ENCODE data around the gene CLCN5. TPM values are rescaled to one million over a fixed set of nuclear protein-coding genes. Genes with fewer than 3 reads are reported as not detected.

Gene CLCN5
- total RNA-seq, 2 donors from 2014 or later = 6.3 to 9.6 TPM

DNA sequence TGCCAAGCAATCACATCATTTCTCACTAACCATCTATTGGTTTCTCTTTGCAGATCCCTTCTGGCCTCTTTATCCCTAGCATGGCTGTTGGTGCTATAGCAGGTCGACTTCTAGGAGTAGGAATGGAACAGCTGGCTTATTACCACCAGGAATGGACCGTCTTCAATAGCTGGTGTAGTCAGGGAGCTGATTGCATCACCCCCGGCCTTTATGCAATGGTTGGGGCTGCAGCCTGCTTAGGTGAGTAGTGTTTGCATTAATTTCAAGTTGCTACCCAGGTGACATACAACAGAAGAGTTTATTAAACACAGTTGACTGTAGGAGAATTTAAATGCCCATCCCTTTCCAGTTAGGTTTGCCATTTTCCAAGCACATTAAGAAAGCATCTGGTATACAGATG is 166.2 kb downstream of the CLCN5 start:
- Histone ChIP-seq H3K36me3 (no peaks in the 10 kb centered on the region), H3K9me3 (no peaks in the 10 kb centered on the region), H3K4me3 (no peak overlapping the region), H3K27ac (no peak overlapping the region), H3K4me1 (ENCODE audit: control insufficient read depth in 1 of 2, low read depth in 2 of 2) (no peaks in the 10 kb centered on the region), H3K27me3 (replicated peaks; ENCODE audit: insufficient read depth) (no peaks in the 10 kb centered on the region)
- TF ChIP-seq, protein P1, sequence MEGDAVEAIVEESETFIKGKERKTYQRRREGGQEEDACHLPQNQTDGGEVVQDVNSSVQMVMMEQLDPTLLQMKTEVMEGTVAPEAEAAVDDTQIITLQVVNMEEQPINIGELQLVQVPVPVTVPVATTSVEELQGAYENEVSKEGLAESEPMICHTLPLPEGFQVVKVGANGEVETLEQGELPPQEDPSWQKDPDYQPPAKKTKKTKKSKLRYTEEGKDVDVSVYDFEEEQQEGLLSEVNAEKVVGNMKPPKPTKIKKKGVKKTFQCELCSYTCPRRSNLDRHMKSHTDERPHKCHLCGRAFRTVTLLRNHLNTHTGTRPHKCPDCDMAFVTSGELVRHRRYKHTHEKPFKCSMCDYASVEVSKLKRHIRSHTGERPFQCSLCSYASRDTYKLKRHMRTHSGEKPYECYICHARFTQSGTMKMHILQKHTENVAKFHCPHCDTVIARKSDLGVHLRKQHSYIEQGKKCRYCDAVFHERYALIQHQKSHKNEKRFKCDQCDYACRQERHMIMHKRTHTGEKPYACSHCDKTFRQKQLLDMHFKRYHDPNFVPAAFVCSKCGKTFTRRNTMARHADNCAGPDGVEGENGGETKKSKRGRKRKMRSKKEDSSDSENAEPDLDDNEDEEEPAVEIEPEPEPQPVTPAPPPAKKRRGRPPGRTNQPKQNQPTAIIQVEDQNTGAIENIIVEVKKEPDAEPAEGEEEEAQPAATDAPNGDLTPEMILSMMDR (IDR thresholded peaks at IDR 0.05) = no peak
- no peak for DNase-seq (ENCODE audit: low spot score)
- no peak for ATAC-seq (ENCODE audit: insufficient number of reproducible peaks, low FRiP score, low read depth)

DNA sequence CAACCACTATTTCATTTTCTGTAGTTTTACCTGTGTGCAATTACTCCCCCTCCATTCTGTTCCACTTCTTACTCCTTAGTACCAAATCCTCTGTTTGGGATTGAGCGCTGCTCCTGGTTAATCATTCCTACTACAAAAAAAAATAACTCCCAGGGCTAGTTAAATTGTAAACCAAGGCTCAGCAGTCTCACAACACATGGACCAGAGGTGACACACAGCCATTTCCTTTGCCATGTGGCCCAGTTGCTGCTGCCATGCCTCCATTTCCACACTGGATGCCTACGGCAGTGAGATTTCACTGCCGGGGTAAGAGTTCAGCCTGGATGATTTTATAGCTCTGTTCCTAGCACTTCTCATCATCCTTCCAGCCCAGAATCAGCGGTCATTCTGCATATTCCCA is 171.2 kb downstream of the CLCN5 start:
- ATAC-seq (ENCODE audit: insufficient number of reproducible peaks, low FRiP score, low read depth) = no peak
- Histone ChIP-seq H3K27ac (no peak overlapping the region), H3K27me3 (replicated peaks; ENCODE audit: insufficient read depth) (no peaks in the 10 kb centered on the region), H3K4me1 (ENCODE audit: control insufficient read depth in 1 of 2, low read depth in 2 of 2) (no peaks in the 10 kb centered on the region), H3K36me3 (no peaks in the 10 kb centered on the region), H3K4me3 (no peak overlapping the region), H3K9me3 (no peaks in the 10 kb centered on the region)
- TF ChIP-seq, protein P1 (IDR thresholded peaks at IDR 0.05) = no peak
- no peak for DNase-seq (ENCODE audit: low spot score)

DNA sequence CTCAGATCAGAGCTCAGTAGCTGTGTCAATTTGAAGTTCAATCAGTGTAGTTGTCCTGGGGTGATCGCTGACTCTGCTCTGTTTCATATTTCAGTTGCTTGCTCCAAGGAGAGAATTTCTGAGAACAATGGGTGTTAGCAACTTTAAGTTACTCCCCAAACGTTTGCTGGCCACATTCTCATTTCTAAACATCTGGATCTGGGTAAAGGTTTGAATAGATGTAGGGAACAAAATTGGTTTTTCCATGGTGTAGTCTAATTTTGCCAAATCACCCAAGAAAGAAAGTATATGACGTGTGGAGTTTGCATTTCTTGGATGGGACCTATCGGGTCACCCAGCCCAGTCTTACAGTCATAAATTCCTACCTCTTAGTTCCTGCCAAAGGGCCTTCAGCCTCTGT is 174.7 kb downstream of the CLCN5 start:
- H3K27me3 ChIP-seq (replicated peaks; ENCODE audit: insufficient read depth) = no peaks in the 10 kb centered on the region
- TF ChIP-seq, protein P1 (IDR thresholded peaks at IDR 0.05) = no peak
- H3K36me3 ChIP-seq = no peaks in the 10 kb centered on the region
- H3K4me1 ChIP-seq (ENCODE audit: control insufficient read depth in 1 of 2, low read depth in 2 of 2) = no peaks in the 10 kb centered on the region
- ATAC-seq (ENCODE audit: insufficient number of reproducible peaks, low FRiP score, low read depth) (no peak), DNase-seq (ENCODE audit: low spot score) (no peak)
- H3K27ac ChIP-seq = no peak overlapping the region
- H3K4me3 ChIP-seq = no peak overlapping the region
- no peaks in the 10 kb centered on the region for H3K9me3 ChIP-seq

DNA sequence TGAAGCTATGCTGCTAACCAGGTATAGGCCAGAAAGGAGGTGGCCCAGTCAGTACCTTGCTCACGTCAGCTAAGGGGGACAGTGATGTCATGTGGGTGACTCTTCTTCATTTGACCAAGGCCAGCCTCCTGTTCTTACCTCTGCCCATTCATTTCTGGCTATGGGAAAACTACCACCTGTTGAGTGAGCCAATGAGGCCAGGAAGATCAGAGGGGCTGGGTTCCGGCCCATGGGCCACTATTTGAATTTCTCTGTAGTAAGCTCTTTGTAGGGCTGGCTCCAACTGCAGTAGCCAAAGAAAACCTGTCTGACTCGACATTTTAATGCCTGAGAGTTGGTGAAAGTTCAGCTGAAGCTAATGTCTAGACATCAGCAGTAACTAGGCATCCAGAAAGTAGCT is 175.8 kb downstream of the CLCN5 start:
- Histone ChIP-seq H3K9me3 (no peaks in the 10 kb centered on the region), H3K4me1 (ENCODE audit: control insufficient read depth in 1 of 2, low read depth in 2 of 2) (no peaks in the 10 kb centered on the region), H3K27me3 (replicated peaks; ENCODE audit: insufficient read depth) (no peaks in the 10 kb centered on the region), H3K27ac (no peak overlapping the region), H3K36me3 (no peaks in the 10 kb centered on the region), H3K4me3 (no peak overlapping the region)
- DNase-seq (ENCODE audit: low spot score) (no peak), ATAC-seq (ENCODE audit: insufficient number of reproducible peaks, low FRiP score, low read depth) (no peak)
- TF ChIP-seq, protein P1 (IDR thresholded peaks at IDR 0.05) = no peak

DNA sequence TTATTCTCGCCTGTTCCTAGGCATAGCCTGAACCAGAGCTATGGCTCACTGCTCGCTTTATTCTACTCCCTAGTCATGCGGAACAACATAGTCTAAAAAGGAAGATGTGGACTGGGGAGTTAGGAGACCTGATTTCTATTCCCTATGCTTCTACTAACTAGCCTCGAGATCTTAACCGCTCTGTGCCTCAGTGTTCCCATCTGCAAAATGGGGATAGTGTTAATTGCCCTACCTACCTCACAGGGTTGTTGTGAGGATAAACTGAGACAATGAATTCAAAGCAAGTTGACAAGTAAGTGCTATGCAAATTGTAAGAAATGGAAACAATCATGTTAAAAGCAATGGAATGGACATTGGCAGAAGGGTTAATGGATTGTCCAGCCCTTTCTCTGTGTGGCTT is 176.4 kb downstream of the CLCN5 start:
- Histone ChIP-seq H3K27me3 (replicated peaks; ENCODE audit: insufficient read depth) (no peaks in the 10 kb centered on the region), H3K36me3 (no peaks in the 10 kb centered on the region), H3K4me3 (no peak overlapping the region), H3K4me1 (ENCODE audit: control insufficient read depth in 1 of 2, low read depth in 2 of 2) (no peaks in the 10 kb centered on the region), H3K27ac (no peak overlapping the region), H3K9me3 (no peaks in the 10 kb centered on the region)
- no peak for ATAC-seq (ENCODE audit: insufficient number of reproducible peaks, low FRiP score, low read depth)
- DNase-seq (ENCODE audit: low spot score) = no peak
- TF ChIP-seq, protein P1 (IDR thresholded peaks at IDR 0.05) = no peak

Data from thoracic aorta (tissue), 2 donors.